Astrocyte of the cerebellum (primary cell): ENCODE results near the gene SEC24C.
A peak's percentile ranks its signal among the peaks of the same experiment; 100 is the strongest.
"Not testable (repeated sequence)": the region's sequence is repeated elsewhere in the genome, so short reads cannot be mapped to it uniquely, and the experiment has no call there.

Experiments
- DNase-seq: peaks from one replicate; pipeline ENCODE4 v3.0.0-alpha.2; 2011; ENCODE audit warnings: low read depth
- H3K4me3 ChIP-seq: 2 replicates; pipeline ENCODE4 v1.5.1; 2011; ENCODE audit warnings: mild to moderate bottlenecking, low read depth, low read length, moderate library complexity
- CTCF ChIP-seq: IDR thresholded peaks from 2 replicates; pipeline ENCODE4 v1.5.1; 2012; ENCODE audit warnings: low read length, low read depth, moderate library complexity, mild to moderate bottlenecking; ENCODE audit errors: missing control alignments
- in situ Hi-C: cut with HindIII; loops from 2 replicates; pipeline ENCODE4 v1.10.0; 2017; ENCODE audit warnings: low sequenced_read_pairs

Gene SEC24C

GRCh38 chr10:73785211-73785720 is 41.1 kb downstream of the SEC24C start, which contains the start of gene ZSWIM8:
Gene ZSWIM8 (plus strand): TSS chr10:73785606. CDS start chr10:73785879, 273 bp downstream.
- peak within 1 kb of the TSS; percentile 97 for H3K4me3 ChIP-seq
- TF ChIP-seq CTCF: no peak
- in situ Hi-C loops: no loop called here
- peak; percentile 96 for DNase-seq

GRCh38 chr10:73785721-73786511 is 41.7 kb downstream of the SEC24C start:
- DNase-seq: no peak
- in situ Hi-C loops: no loop called here
- TF ChIP-seq CTCF: no peak
- peak overlapping the region; percentile 97 for H3K4me3 ChIP-seq

GRCh38 chr10:73786512-73786885 is 42.3 kb downstream of the SEC24C start:
- peak overlapping the region; percentile 97 for H3K4me3 ChIP-seq
- no peak for DNase-seq
- in situ Hi-C loops: no loop called here
- no peak for TF ChIP-seq CTCF

- DNase-seq, in situ Hi-C loops: not testable (repeated sequence)
- H3K4me3 ChIP-seq: peak overlapping the region; percentile 97
Observed at GRCh38 chr10:73787031-73787800, 43.0 kb downstream of the SEC24C start.

- no peak for DNase-seq
- in situ Hi-C loops: no loop called here
- no peak for TF ChIP-seq CTCF
- H3K4me3 ChIP-seq: no peak overlapping the region
Observed at GRCh38 chr10:73788864-73789658, 44.9 kb downstream of the SEC24C start.

- no peak for TF ChIP-seq CTCF
- no peak overlapping the region for H3K4me3 ChIP-seq
- no peak for DNase-seq
- in situ Hi-C loops: no loop called here
Observed at GRCh38 chr10:73789659-73790055, 45.5 kb downstream of the SEC24C start.
